Fibroblast of skin of right quadriceps (primary cell): ENCODE measurements around the gene CXXC5.
A peak's percentile ranks its signal among the peaks of the same experiment; 100 is the strongest.
"Not testable (repeated sequence)": the region's sequence is repeated elsewhere in the genome, so short reads cannot be mapped to it uniquely, and the experiment has no call there.

ENCODE experiments used
- DNase-seq: peaks from one replicate; pipeline ENCODE4 v3.0.0-alpha.2; 2013

Gene CXXC5

GRCh38 chr5:139696894-139697658, 48.9 kb downstream of the CXXC5 start:
- DNase-seq: peak; percentile 95

- DNase-seq: peak; percentile 94
Measured at GRCh38 chr5:139698490-139699146, 50.5 kb downstream of the CXXC5 start.

GRCh38 chr5:139699351-139699750, 51.2 kb downstream of the CXXC5 start:
- DNase-seq: no peak

- no peak for DNase-seq
Measured at GRCh38 chr5:139700711-139701055, 52.5 kb downstream of the CXXC5 start.

- DNase-seq: no peak
Measured at GRCh38 chr5:139701056-139701741, 53.0 kb downstream of the CXXC5 start.

- no peak for DNase-seq
Measured at GRCh38 chr5:139702548-139702947, 54.4 kb downstream of the CXXC5 start.

GRCh38 chr5:139704748-139705147, 56.6 kb downstream of the CXXC5 start:
- no peak for DNase-seq

- DNase-seq: no peak
Measured at GRCh38 chr5:139705191-139705590, 57.0 kb downstream of the CXXC5 start.

- DNase-seq: no peak
Measured at GRCh38 chr5:139705655-139706587, 57.8 kb downstream of the CXXC5 start.

- DNase-seq: no peak
Measured at GRCh38 chr5:139707445-139708003, 59.4 kb downstream of the CXXC5 start.

- DNase-seq: no peak
Measured at GRCh38 chr5:139708434-139708861, 60.3 kb downstream of the CXXC5 start.

- DNase-seq: peak; percentile 47
Measured at GRCh38 chr5:139708877-139709581, 60.9 kb downstream of the CXXC5 start.

GRCh38 chr5:139709582-139710318, 61.6 kb downstream of the CXXC5 start:
- peak; percentile 43 for DNase-seq

- peak; percentile 75 for DNase-seq
Measured at GRCh38 chr5:139710319-139711066, 62.3 kb downstream of the CXXC5 start.

- peak; percentile 71 for DNase-seq
Measured at GRCh38 chr5:139711067-139711905, 63.1 kb downstream of the CXXC5 start.

GRCh38 chr5:139711906-139712224, 63.7 kb downstream of the CXXC5 start:
- DNase-seq: no peak

- DNase-seq: no peak
Measured at GRCh38 chr5:139712412-139712811, 64.3 kb downstream of the CXXC5 start.

- DNase-seq: not testable (repeated sequence)
Measured at GRCh38 chr5:139713898-139714297, 65.7 kb downstream of the CXXC5 start.

GRCh38 chr5:139717221-139717620, 69.1 kb downstream of the CXXC5 start:
- no peak for DNase-seq
